SK-MEL-5 (cell line): ENCODE data around the gene ARSB. TPM values are rescaled to one million over a fixed set of nuclear protein-coding genes. Genes with fewer than 3 reads are reported as not detected.

ENCODE experiments used
- DNase-seq: peaks from one replicate; pipeline ENCODE4 v3.0.0-alpha.2; 2016; ENCODE audit warnings: low read depth, low spot score
- in situ Hi-C: cut with HindIII; loops from 2 replicates; pipeline ENCODE4 v1.10.0; 2016; ENCODE audit warnings: low sequenced_read_pairs, high pct_unique_total_duplicates, low pct_unique_long_range_greater_than_20kb
- total RNA-seq: library from RNA; depleted of rRNA; stranded (reverse); fragments of >200 nt; shearing (Covaris generic); gene quantifications from 2 replicates; pipeline ENCODE4 v1.2.3, GENCODE V29; 2014

Gene ARSB
- total RNA-seq, 1 experiment from 2014 or later, result 25.7 TPM

- DNase-seq, result no peak
- in situ Hi-C loops, result no loop called here
These were observed 179.5 kb downstream of the ARSB start for GRCh38 chr5:78805474-78806124.

GRCh38 chr5:78804995-78805394 lies 180.1 kb downstream of the ARSB start:
- DNase-seq, result no peak
- in situ Hi-C loops, result no loop called here

- in situ Hi-C loops, result no loop called here
- no peak for DNase-seq
These were observed 181.2 kb downstream of the ARSB start for GRCh38 chr5:78803941-78804340.

GRCh38 chr5:78803353-78803752 lies 181.8 kb downstream of the ARSB start:
- in situ Hi-C loops, result no loop called here
- no peak for DNase-seq

- DNase-seq, result no peak
- in situ Hi-C loops, result no loop called here
These were observed 183.7 kb downstream of the ARSB start for GRCh38 chr5:78801413-78801812.

- no peak for DNase-seq
- in situ Hi-C loops, result no loop called here
These were observed 185.7 kb downstream of the ARSB start for GRCh38 chr5:78799266-78800017.

- no peak for DNase-seq
- in situ Hi-C loops, result no loop called here
These were observed 186.5 kb downstream of the ARSB start for GRCh38 chr5:78798673-78799029.

- in situ Hi-C loops, result no loop called here
- no peak for DNase-seq
These were observed 187.0 kb downstream of the ARSB start for GRCh38 chr5:78797936-78798672.

GRCh38 chr5:78795757-78796156 lies 189.4 kb downstream of the ARSB start:
- no peak for DNase-seq

GRCh38 chr5:78794693-78795215 lies 190.4 kb downstream of the ARSB start:
- no peak for DNase-seq
- in situ Hi-C loops, result no loop called here

More at GRCh38 chr5:78795757-78796156, 189.4 kb downstream of the ARSB start:
- in situ Hi-C loops, result no loop called here

GRCh38 chr5:78793907-78794662 lies 191.0 kb downstream of the ARSB start:
- DNase-seq, result no peak
- in situ Hi-C loops, result no loop called here

- DNase-seq, result no peak
- in situ Hi-C loops, result no loop called here
These were observed 192.6 kb downstream of the ARSB start for GRCh38 chr5:78792345-78793055.

GRCh38 chr5:78791501-78792100 lies 193.5 kb downstream of the ARSB start:
- DNase-seq, result no peak
- in situ Hi-C loops, result no loop called here

- DNase-seq, result no peak
- in situ Hi-C loops, result no loop called here
These were observed 197.3 kb downstream of the ARSB start for GRCh38 chr5:78787783-78788182.

- in situ Hi-C loops, result no loop called here
- no peak for DNase-seq
These were observed 199.7 kb downstream of the ARSB start for GRCh38 chr5:78785454-78785853.

GRCh38 chr5:78783434-78784130 lies 201.5 kb downstream of the ARSB start:
- in situ Hi-C loops, result no loop called here
- DNase-seq, result no peak
